Activated B cell treated with CpG ODN at 0.5 μM for 24 hours (primary cell): ENCODE data around the gene CLASP1. TPM values are rescaled to one million over a fixed set of nuclear protein-coding genes. Genes with fewer than 3 reads are reported as not detected.

Experiments
- ATAC-seq: fragments of 200-7000 bp; cut with Tn5 transposase; one replicate; pipeline ENCODE4 v1.10.0; 2021; ENCODE audit warnings: low read depth, mild to moderate bottlenecking, moderate library complexity
- CTCF ChIA-PET: fragments of 350-600 bp; sonication (Branson Sonifier 250); formaldehyde crosslinking; loops from one replicate; lab custom pipeline; 2021; ENCODE audit warnings: antibody characterized with exemption; lab: Charles Lee
- POLR2A ChIA-PET: fragments of 350-600 bp; sonication (Branson Sonifier 250); formaldehyde crosslinking; loops from one replicate; lab custom pipeline; 2021; ENCODE audit warnings: antibody characterized with exemption; lab: Charles Lee
- DNase-seq: peaks from one replicate; pipeline ENCODE4 v3.0.0; 2022
- H3K27ac Mint-ChIP-seq: one replicate; pipeline ENCODE4 v1.8.0; 2020; ENCODE audit warnings: mixed read lengths
- H3K27me3 Mint-ChIP-seq: one replicate; pipeline ENCODE4 v1.8.0; 2021; ENCODE audit warnings: mixed read lengths
- H3K36me3 Mint-ChIP-seq: one replicate; pipeline ENCODE4 v1.8.0; 2021; ENCODE audit warnings: low read depth, mixed read lengths
- H3K4me1 Mint-ChIP-seq: one replicate; pipeline ENCODE4 v1.8.0; 2021; ENCODE audit warnings: mixed read lengths
- H3K4me3 Mint-ChIP-seq: one replicate; pipeline ENCODE4 v1.8.0; 2020; ENCODE audit warnings: mild to moderate bottlenecking, mixed read lengths
- H3K9me3 Mint-ChIP-seq: one replicate; pipeline ENCODE4 v1.8.0; 2020; ENCODE audit warnings: mixed read lengths
- intact Hi-C: fragments of 100-400 bp; cut with micrococcal nuclease; formaldehyde crosslinking; loops from one replicate; pipeline ENCODE4 v1.15.1; 2024
- total RNA-seq: library from RNA; stranded (reverse); gene quantifications from 2 replicates; pipeline ENCODE4 v1.2.3, GENCODE V29; 2022
- TF ChIP-seq, protein P1 (sequence below): fragments of 200-600 bp; IDR thresholded peaks from one replicate; pipeline ENCODE4 v1.8.0; 2022; ENCODE audit warnings: antibody characterized with exemption, mild to moderate bottlenecking

Gene CLASP1
- total RNA-seq: 56.6 and 65.0 TPM in 2 replicates

DNA sequence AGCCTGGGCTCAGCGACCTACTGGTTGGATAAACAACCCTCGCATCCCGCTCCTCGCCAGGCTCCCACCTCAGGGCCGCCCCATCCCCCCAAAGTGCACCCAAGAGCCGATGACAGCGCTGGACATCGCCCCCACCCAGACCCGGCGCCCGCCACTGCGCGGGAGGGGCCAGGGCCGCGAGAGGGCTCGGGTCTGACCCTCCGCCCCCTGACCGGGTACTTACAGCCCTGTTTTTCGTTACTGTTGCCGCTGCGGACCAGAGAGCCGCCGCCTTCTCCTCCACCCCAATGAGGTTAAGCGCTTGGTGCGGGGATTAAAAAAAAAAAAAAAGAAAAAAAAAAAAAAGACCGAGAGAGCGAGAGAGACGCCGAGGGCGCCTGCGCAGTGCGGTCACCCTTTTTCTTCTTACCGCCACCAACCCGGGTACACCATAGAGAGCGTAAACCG is at the start of gene CLASP1:
TSS of gene CLASP1 (minus strand) at position 314 of the 447 bp plus-strand sequence. CDS start 43,567 bp downstream, outside the sequence.
- DNase-seq (no peak), ATAC-seq (peak; percentile 31)
- intact Hi-C loops: loop anchor here (1.0 to 2.0 kb wide), 4 partner anchors 32 to 118 kb away; partner anchors contain the start of gene TSN
- POLR2A ChIA-PET: interaction anchor here (0.6 to 4.5 kb wide), 23 partner anchors 8 to 1472 kb away, joined by 3 to 268 read pairs (median 5); partner anchors contain the start of genes NIFK, RNU4ATAC and TSN
- Mint-ChIP-seq H3K36me3 (peaks cover 14% of the 10 kb centered on the region), H3K4me1 (peaks cover 55% of the 10 kb centered on the region), H3K9me3 (no peaks in the 10 kb centered on the region), H3K27ac (peak within 1 kb of the TSS; percentile 100), H3K27me3 (no peaks in the 10 kb centered on the region), H3K4me3 (peak within 1 kb of the TSS; percentile 100)
- CTCF ChIA-PET: interaction anchor here (1.0 kb wide), 1 partner anchor 119 kb away, joined by 7 read pairs; the partner anchor contains the start of gene RNU4ATAC
- TF ChIP-seq, protein P1, sequence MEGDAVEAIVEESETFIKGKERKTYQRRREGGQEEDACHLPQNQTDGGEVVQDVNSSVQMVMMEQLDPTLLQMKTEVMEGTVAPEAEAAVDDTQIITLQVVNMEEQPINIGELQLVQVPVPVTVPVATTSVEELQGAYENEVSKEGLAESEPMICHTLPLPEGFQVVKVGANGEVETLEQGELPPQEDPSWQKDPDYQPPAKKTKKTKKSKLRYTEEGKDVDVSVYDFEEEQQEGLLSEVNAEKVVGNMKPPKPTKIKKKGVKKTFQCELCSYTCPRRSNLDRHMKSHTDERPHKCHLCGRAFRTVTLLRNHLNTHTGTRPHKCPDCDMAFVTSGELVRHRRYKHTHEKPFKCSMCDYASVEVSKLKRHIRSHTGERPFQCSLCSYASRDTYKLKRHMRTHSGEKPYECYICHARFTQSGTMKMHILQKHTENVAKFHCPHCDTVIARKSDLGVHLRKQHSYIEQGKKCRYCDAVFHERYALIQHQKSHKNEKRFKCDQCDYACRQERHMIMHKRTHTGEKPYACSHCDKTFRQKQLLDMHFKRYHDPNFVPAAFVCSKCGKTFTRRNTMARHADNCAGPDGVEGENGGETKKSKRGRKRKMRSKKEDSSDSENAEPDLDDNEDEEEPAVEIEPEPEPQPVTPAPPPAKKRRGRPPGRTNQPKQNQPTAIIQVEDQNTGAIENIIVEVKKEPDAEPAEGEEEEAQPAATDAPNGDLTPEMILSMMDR: no peak

DNA sequence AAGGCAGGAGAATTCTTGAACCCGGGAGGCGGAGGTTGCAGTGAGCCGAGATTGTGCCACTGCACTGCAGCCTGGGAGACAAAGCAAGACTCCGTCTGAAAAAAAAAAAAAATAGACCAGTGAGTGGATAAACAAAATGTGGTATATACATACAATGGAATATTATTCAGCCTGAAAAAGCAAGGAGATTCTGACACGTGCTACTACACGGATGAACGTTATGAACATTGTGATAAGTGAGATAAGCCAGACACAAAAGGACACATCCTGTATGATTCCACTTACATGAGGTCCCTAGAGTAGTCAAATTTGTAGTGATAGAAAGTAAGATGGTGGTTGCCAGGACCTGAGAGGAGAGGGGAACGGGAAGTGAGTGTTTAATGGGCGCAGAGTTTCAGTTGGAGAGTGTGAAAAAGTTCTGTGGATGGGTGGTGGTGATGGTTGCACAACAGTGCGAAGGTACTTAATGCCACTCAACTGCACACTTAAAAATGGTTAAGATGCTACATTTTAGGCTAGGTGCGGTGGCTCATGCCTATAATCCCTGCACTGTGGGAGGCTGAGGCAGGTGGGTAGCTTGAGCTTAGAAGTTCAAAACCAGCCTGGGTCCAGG is 49.2 kb upstream of the CLASP1 start:
- Mint-ChIP-seq H3K36me3 (no peaks in the 10 kb centered on the region), H3K9me3 (no peaks in the 10 kb centered on the region), H3K27me3 (no peaks in the 10 kb centered on the region), H3K4me1 (peaks cover 12% of the 10 kb centered on the region), H3K27ac (no peak overlapping the region), H3K4me3 (no peak overlapping the region)
- ChIA-PET CTCF (no interaction called here), POLR2A (interaction anchor here (1.5 to 2.5 kb wide), 2 partner anchors 48 to 168 kb away, joined by 15 to 16 read pairs; partner anchors contain the start of genes CLASP1 and RNU4ATAC)
- TF ChIP-seq, protein P1: no peak
- intact Hi-C loops: loop anchor here (2.0 kb wide), 1 partner anchor 48 kb away; no protein-coding TSS in a partner anchor
- DNase-seq: no peak
- no peak for ATAC-seq

DNA sequence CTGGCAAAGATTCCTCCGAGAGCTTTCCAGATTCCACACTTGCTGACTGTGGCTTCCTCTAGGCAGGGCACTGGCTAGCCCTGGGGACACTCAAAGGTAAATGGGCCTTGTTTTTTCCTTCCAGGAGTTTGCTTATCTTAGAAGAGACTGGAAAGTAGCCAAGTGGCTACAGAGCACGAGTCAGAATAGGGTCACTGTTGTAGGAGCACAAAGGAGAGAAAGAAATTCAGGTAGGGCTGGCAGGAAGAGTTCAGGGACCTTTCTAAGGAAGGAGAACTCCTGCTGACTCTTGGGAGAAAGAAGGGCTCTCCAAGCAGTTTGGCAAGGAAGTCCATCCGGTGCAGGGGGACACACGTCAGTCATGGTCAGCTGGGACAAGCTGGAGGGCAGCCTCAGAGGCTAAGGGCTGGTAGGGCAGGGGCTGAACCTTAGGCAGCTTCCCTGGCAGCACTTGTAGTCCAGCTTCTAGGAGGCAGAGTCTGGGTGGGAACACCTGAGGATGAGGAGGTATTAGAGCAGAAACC is 47.9 kb upstream of the CLASP1 start:
- Mint-ChIP-seq H3K9me3 (no peaks in the 10 kb centered on the region), H3K4me3 (no peak overlapping the region), H3K27ac (no peak overlapping the region)

DNA sequence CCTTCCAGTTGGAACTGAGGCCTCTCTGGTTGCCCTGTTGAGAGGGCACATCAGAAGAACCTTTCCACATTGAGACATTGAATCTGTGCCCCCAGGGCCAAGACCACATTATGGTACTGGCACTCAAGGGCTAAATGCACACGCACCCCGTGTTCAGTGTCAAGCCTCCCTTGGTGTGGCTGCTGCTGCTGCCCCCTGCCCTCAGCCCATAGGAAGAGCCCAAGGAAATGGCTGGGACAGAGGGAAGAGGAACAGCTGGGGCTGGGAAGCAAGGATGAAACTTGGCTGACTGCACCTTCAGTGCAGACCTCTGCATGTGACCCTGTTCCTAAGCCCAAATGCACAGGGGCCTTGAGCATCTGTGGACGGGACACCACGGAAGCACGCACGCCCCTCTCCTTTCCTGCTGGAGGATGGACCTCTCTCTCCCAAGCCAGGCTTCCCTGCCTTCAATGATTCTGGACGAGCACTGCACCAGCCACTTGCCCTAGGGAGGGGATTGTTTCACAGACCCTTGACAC is 47.2 kb upstream of the CLASP1 start:
- TF ChIP-seq, protein P1: no peak
- H3K4me3 Mint-ChIP-seq: no peak overlapping the region
- H3K36me3 Mint-ChIP-seq: no peaks in the 10 kb centered on the region
- ChIA-PET POLR2A (no interaction called here), CTCF (no interaction called here)
- H3K27me3 Mint-ChIP-seq: no peaks in the 10 kb centered on the region
- DNase-seq (no peak), ATAC-seq (no peak)
- H3K4me1 Mint-ChIP-seq: peaks cover 12% of the 10 kb centered on the region
- H3K27ac Mint-ChIP-seq: no peak overlapping the region
- no peaks in the 10 kb centered on the region for H3K9me3 Mint-ChIP-seq
- intact Hi-C loops: no loop called here

More for the DNA sequence above, 47.9 kb upstream of the CLASP1 start:
- DNase-seq (no peak), ATAC-seq (no peak)
- CTCF ChIA-PET: no interaction called here
- TF ChIP-seq, protein P1: no peak
- POLR2A ChIA-PET: no interaction called here
- no peaks in the 10 kb centered on the region for H3K27me3 Mint-ChIP-seq
- H3K4me1 Mint-ChIP-seq: peaks cover 12% of the 10 kb centered on the region
- H3K36me3 Mint-ChIP-seq: no peaks in the 10 kb centered on the region
- intact Hi-C loops: no loop called here

DNA sequence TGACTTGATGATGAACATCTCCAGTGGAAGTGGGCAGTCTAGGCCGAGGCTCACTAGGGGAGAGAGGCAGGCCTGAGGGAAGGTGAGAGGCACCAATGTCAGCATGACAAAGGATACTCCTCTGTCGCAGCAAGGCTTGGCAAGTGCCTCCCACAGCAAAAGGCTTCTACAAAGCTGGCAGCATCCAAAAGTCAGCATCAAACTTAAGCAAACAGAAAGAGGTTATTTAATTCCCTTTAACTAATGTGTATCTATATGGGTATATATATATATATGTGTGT is 45.8 kb upstream of the CLASP1 start:
- POLR2A ChIA-PET: interaction anchor here (0.6 kb wide), 2 partner anchors 41 to 138 kb away, joined by 3 to 8 read pairs; partner anchors contain the start of gene NIFK
- TF ChIP-seq, protein P1: no peak
- Mint-ChIP-seq H3K36me3 (no peaks in the 10 kb centered on the region), H3K27ac (no peak overlapping the region), H3K4me3 (no peak overlapping the region), H3K9me3 (no peaks in the 10 kb centered on the region), H3K27me3 (no peaks in the 10 kb centered on the region), H3K4me1 (peaks cover 12% of the 10 kb centered on the region)
- CTCF ChIA-PET: no interaction called here
- intact Hi-C loops: no loop called here
- no peak for ATAC-seq
- DNase-seq: no peak
